Naive thymus-derived CD8-positive, alpha-beta T cell (primary cell): ENCODE measurements around the gene SYNE4. TPM values are rescaled to one million over a fixed set of nuclear protein-coding genes. Genes with fewer than 3 reads are reported as not detected.

Experiments used
- ATAC-seq, 2 donors: fragments of 150-1000 bp; cut with Tn5 transposase in 1 of 2; sonication (Bioruptor Pico), chemical (Tn5 transposase) in 1 of 2; 1 replicate in 1 of 2; 2 replicates in 1 of 2; pipeline ENCODE4 v1.10.0; 2021; ENCODE audit warnings: mild to moderate bottlenecking in 2 of 2, moderate library complexity in 2 of 2
- POLR2A ChIA-PET: fragments of 350-600 bp; sonication (Branson Sonifier 250); formaldehyde crosslinking; loops from one replicate; lab custom pipeline; 2021; ENCODE audit warnings: antibody characterized with exemption; lab: Charles Lee
- DNase-seq, 10 donors: peaks; one replicate each; pipeline versions ENCODE4 v3.0.0 to v3.0.0-alpha.2; 2020 to 2022
- H3K27ac Mint-ChIP-seq, 10 donors: one replicate each; pipeline ENCODE4 v1.8.0; 2020 to 2022; ENCODE audit warnings: mild to moderate bottlenecking in 10 of 10, mixed read lengths in 10 of 10, moderate library complexity in 4 of 10, inconsistent platforms in 1 of 10
- H3K27me3 Mint-ChIP-seq, 5 donors: one replicate each; pipeline ENCODE4 v1.8.0; 2021 to 2022; ENCODE audit warnings: mixed read lengths in 5 of 5
- H3K36me3 Mint-ChIP-seq, 3 donors: one replicate each; pipeline ENCODE4 v1.8.0; 2020 to 2022; ENCODE audit warnings: mixed read lengths in 3 of 3, mild to moderate bottlenecking in 2 of 3, inconsistent platforms in 1 of 3
- H3K4me1 Mint-ChIP-seq, 4 donors: one replicate each; pipeline ENCODE4 v1.8.0; 2021 to 2022; ENCODE audit warnings: mixed read lengths in 4 of 4
- H3K4me3 Mint-ChIP-seq, 10 donors: one replicate each; pipeline ENCODE4 v1.8.0; 2020 to 2022; ENCODE audit warnings: mild to moderate bottlenecking in 10 of 10, mixed read lengths in 10 of 10, moderate library complexity in 6 of 10, inconsistent platforms in 1 of 10
- H3K9me3 Mint-ChIP-seq, 9 donors: one replicate each; pipeline ENCODE4 v1.8.0; 2020 to 2022; ENCODE audit warnings: mixed read lengths in 9 of 9, mild to moderate bottlenecking in 3 of 9, inconsistent platforms in 1 of 9, moderate library complexity in 1 of 9
- polyA plus RNA-seq, 3 donors: library from polyadenylated mRNA; unstranded; fragments of 300-500 nt; fragmentation: Illumina TruSeq; gene quantifications; one replicate each; pipeline ENCODE4 v1.2.3, GENCODE V29; 2021
- total RNA-seq, 8 experiments: library from RNA in 2 of 8; stranded (reverse) in 2 of 8; gene quantifications; one replicate each; pipeline ENCODE4 v1.2.3 and lab custom pipeline; 2021 to 2026

SYNE4 gene
- total and polyA plus RNA-seq, 5 experiments from 2014 or later, result 0.19 to 4.7 (median 3.5) TPM; not detected in 2

DNA sequence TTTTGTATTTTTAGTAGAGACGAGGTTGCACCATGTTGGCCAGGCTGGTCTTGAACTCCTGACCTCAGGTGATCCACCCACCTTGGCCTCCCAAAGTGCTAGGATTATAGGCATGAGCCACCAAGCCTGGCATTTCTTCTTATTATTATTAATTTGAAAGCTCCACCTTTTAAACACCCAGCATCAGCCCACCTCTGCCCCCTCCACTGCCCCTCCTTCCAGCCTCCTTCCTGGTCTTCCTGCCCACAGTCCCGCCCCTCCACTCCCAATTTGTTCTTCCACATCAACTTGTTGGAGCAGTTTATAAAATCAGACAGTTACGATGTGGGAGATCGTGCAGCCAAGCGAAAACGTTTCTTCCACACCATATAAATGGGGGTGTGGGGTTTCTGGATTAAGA lies 31.9 kb upstream of the SYNE4 start:
- no peak overlapping the region for H3K27ac Mint-ChIP-seq
- ATAC-seq (no peak), DNase-seq (no peak)
- H3K36me3 Mint-ChIP-seq, result peaks cover 0 to 38% (median 2%) of the 10 kb centered on the region in 3 donors
- H3K4me1 Mint-ChIP-seq, result peaks cover 13 to 18% (median 14%) of the 10 kb centered on the region in 4 donors
- POLR2A ChIA-PET, result no interaction called here
- no peaks in the 10 kb centered on the region for H3K9me3 Mint-ChIP-seq
- no peaks in the 10 kb centered on the region for H3K27me3 Mint-ChIP-seq
- H3K4me3 Mint-ChIP-seq, result no peak overlapping the region

DNA sequence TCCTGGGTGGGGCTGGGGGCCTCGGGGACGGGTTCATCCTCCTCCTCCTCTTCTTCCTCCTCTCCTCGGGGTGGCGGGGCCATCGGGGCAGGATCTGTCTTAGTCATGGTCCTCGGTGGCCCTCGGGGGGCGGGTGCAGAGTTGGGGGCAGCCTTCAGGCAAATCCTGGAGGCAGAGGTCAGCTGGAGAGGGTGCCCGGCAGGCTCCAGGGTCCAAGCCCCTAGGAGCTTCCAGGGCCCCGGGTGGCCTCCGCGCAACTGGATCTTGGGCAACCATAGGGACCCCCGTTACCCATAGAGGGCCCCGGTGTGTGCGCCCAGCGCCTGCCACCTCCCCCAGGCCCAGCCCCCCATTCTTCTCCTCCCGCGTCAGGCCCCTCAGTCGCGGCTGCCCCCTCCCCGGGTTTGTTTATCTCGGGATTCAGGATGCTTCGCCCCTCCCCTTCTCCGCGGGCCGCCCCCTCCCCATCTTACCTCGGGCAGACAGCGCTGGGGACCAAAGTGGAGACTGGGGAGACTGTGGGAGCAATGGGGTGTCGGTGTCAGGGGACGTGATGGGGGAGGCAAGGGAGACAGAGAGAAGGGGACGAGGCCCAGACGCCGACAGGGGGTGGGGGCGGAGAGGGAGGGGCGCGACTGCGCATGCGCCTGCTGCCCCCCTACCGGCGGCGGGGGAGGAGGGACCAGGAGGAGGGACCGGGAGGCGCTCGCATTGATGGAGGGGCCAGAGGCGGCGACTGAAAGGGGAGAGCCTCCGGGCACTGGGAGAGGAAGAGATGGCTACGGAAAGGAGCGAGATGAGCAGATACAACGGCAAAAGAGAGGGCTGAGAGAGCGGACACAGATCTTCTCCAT lies 23.9 kb upstream of the SYNE4 start, which contains the start of gene CLIP3:
Gene CLIP3 (minus strand): TSS at position 623 of the 854 bp plus-strand sequence. CDS start 516 bp downstream, at position 107.
- POLR2A ChIA-PET, result no interaction called here
- Mint-ChIP-seq H3K27me3 (peaks cover 0 to 3% (median 0%) of the 10 kb centered on the region in 5 donors), H3K4me1 (peaks cover 22 to 42% (median 34%) of the 10 kb centered on the region in 4 donors), H3K36me3 (peaks cover 0 to 20% (median 7%) of the 10 kb centered on the region in 3 donors), H3K9me3 (no peaks in the 10 kb centered on the region), H3K4me3 (peak within 1 kb of the TSS; percentile 32 to 84 (median 65)), H3K27ac (peak within 1 kb of the TSS in 6 of 10 donors; percentile 32 to 78 (median 66))
- peak; percentile 33 to 64 for ATAC-seq
- peak in 8 of 10 donors; percentile 29 to 69 (median 44) for DNase-seq

DNA sequence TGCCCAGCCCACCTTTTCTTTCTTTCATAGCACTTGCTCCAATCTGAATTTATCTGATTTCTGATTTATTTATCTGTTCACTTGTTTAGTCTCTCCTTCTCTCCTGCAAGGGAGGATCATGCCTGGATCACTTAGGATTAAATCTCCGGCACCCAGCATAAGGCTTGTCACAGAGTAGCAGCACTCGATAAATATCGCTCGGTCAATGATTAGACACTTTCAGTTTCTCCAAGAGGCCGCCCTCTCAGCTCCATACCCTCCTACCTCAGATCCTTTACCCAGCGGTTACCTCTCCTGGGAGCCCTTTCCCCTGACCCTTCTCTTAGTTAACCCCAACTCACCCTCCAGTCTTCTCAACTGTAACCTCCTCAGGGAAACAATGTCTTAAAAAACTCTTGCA lies 22.7 kb upstream of the SYNE4 start:
- peaks cover 0 to 17% (median 11%) of the 10 kb centered on the region in 3 donors for H3K36me3 Mint-ChIP-seq
- no peaks in the 10 kb centered on the region for H3K9me3 Mint-ChIP-seq
- no peak for DNase-seq
- POLR2A ChIA-PET, result interaction anchor here (0.5 kb wide), 1 partner anchor 730 kb away, joined by 3 read pairs; no protein-coding TSS in a partner anchor
- peaks cover 0 to 3% (median 0%) of the 10 kb centered on the region in 5 donors for H3K27me3 Mint-ChIP-seq
- H3K4me3 Mint-ChIP-seq, result peak overlapping the region in 2 of 10 donors; percentile 4 to 22
- peak overlapping the region in 2 of 10 donors; percentile 47 to 52 for H3K27ac Mint-ChIP-seq
- H3K4me1 Mint-ChIP-seq, result peaks cover 17 to 34% (median 24%) of the 10 kb centered on the region in 4 donors
- ATAC-seq, result no peak

DNA sequence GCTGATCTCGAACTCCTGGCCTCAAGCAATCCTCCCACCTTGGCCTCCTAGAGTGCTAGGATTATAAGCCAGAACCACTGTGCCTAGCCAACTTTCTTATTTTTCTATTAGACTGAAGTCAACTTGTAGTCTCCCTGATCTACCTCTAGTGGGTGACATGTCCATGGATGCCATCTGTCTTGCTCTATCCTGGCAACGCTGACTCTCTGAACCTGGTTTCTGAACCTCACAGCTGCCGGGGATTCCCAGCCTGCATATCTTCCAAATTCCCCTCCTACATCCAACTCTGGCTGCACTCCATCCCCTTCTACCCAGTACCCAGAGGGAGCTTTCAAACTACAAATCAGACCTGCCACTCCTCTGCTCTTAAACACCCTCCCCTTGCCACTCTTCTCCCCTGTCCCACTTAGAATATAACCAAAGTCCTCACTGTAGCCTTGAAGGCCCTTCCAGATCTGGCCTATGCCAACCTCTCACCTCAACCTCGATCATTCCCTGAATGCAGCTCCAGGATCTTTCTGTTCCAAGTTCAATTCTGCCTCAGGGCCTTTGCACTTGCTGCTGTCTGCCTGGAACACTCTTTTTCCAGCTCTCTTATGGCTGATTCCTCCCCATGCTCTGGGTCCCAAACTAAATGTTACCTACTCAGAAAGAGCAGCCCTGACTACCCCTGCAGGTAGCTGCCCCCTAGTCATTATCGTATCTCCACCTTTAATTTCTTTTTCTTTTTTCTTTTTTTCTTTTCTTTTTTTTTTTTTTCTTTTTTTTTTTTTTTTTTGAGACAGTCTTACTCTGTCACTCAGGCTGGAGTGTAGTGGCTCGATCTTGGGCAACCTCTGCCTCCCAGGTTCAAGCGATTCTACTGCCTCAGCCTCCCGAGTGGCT lies 21.9 kb upstream of the SYNE4 start:
- POLR2A ChIA-PET, result interaction anchor here (0.5 to 0.6 kb wide), 2 partner anchors 20 to 729 kb away, joined by 3 read pairs; no protein-coding TSS in a partner anchor
- ATAC-seq, result no peak
- H3K36me3 Mint-ChIP-seq, result peaks cover 0 to 14% (median 12%) of the 10 kb centered on the region in 3 donors
- peaks cover 0 to 3% (median 0%) of the 10 kb centered on the region in 5 donors for H3K27me3 Mint-ChIP-seq
- H3K4me3 Mint-ChIP-seq, result peak overlapping the region in 1 of 10 donors; percentile 17
- no peaks in the 10 kb centered on the region for H3K9me3 Mint-ChIP-seq
- no peak for DNase-seq
- H3K4me1 Mint-ChIP-seq, result peaks cover 13 to 29% (median 19%) of the 10 kb centered on the region in 4 donors
- H3K27ac Mint-ChIP-seq, result peak overlapping the region in 2 of 10 donors; percentile 34 to 70

DNA sequence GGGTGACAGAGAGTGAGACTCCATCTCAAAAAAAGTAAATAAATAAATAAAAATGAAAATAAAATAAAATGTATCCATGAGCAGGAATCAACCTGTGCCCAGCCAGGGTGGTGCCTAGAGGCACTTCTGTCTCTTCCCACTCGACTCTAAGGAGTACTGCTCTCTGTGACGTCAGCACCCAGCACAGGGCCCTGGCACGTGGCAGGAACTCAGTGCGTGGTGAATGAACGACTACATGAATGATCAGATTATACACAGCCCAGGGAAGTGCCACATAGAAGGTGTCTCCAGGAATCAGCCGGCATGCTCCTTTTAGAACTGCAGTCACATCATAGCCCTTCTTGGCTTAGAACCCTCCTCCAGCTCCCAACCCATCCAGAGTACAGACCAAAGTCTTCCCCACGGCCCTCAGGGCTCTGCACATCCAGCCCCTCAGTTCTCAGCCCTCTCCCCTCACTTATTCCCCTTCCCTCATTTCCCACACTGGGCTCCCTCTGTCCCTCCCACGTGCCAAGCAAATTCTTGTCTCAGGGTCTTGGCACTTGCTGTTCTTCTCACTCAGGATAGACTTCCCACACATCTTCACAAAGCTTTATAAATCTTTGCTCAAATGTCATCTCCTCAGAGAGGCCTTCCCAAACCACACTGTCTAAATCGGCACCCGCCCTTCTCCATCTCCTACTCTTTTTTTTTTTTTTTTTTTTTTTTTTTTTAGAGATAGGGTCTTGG lies 19.9 kb upstream of the SYNE4 start:
- no peak for ATAC-seq
- POLR2A ChIA-PET, result no interaction called here
- Mint-ChIP-seq H3K36me3 (peaks cover 0 to 15% (median 15%) of the 10 kb centered on the region in 3 donors), H3K9me3 (no peaks in the 10 kb centered on the region), H3K4me1 (peaks cover 5 to 15% (median 10%) of the 10 kb centered on the region in 4 donors), H3K4me3 (no peak overlapping the region), H3K27ac (peak overlapping the region in 3 of 10 donors; percentile 62 to 82 (median 76)), H3K27me3 (peaks cover 0 to 3% (median 0%) of the 10 kb centered on the region in 5 donors)
- no peak for DNase-seq

DNA sequence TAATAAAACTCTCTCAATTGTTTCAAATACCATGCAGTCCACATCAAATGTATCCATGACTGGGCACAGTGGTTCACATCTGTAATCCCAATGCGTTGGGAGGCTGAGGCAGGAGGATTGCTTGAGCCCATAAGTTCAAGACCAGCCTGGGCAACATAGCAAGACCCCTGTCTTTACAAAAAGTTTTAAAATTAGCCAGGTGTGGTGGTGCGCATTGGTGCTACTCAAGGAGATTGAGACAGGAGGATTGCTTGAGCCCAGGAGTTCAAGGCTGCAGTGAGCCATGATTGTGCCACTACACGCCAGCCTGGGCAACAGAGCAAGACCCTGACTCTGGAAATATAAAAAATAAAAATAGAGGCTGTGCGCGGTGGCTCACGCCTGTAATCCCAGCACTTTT lies 19.1 kb upstream of the SYNE4 start:
- POLR2A ChIA-PET, result no interaction called here
- Mint-ChIP-seq H3K27me3 (peaks cover 0 to 3% (median 0%) of the 10 kb centered on the region in 5 donors), H3K36me3 (peaks cover 0 to 21% (median 20%) of the 10 kb centered on the region in 3 donors), H3K9me3 (no peaks in the 10 kb centered on the region), H3K4me1 (peaks cover 4 to 11% (median 5%) of the 10 kb centered on the region in 4 donors), H3K4me3 (no peak overlapping the region), H3K27ac (peak overlapping the region in 1 of 10 donors; percentile 27)
- ATAC-seq (no peak), DNase-seq (no peak)

DNA sequence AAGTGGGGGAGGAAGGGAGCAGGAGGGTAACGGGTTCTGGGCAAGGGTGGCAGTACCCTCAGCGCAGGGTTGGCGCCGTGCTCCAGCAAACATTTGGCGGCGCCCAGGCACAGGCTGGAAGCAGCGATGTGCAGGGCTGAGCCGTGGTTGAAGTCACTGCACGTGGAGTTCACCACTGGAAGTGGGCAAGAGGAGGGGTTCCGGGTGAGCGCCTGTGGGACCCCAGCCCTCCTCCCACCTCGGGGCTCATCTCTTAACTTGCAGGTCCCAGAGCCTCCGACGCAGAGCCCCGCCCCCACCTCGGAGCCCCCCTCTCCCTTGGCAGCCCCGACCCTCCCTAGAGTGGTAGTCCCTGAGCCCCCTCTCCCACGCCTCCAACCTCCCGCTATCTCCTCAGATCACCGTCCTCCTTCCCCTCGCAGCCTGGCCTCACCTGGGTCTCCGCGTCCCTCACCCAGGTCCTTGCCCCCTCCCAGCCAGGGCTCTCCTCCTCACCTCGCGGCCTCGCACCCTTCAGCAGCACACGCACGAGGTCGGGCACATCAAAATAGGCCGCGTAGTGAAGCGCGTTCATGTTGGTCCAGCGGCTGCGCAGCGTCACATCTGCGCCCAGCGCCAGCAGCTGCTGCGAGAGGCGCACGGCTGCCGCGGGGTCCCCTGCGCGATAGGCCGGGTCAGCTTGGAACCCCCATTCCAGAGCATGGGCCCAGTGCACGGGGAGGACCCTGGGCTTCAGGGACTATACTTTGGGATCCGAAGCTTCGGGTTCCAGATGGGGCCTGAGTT lies 17.7 kb upstream of the SYNE4 start:
- H3K4me3 Mint-ChIP-seq, result no peak overlapping the region
- ATAC-seq, result no peak
- no peak overlapping the region for H3K27ac Mint-ChIP-seq
- H3K9me3 Mint-ChIP-seq, result no peaks in the 10 kb centered on the region
- H3K36me3 Mint-ChIP-seq, result peaks cover 0 to 31% (median 20%) of the 10 kb centered on the region in 3 donors
- no peak for DNase-seq
- H3K4me1 Mint-ChIP-seq, result peaks cover 0 to 5% (median 0%) of the 10 kb centered on the region in 4 donors
- POLR2A ChIA-PET, result no interaction called here
- H3K27me3 Mint-ChIP-seq, result no peaks in the 10 kb centered on the region

DNA sequence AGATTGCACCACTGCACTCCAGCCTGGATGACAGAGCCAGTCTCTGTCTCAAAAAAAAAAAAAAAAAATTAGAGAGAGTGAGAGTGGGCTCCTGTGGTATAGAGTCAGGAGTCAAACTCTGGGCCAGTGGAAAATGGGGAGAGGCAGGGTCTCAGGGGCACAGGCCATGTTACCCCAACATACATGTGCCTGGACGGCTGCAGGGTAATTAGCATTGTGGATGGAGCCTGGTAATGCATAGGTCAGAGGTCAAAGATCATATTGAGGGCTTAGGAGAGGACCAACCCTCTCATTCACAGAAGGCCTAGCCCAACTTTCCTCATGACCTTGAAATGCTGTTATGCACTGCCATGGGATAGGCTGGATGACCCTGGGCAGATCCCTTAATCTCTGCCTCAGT lies 16.9 kb upstream of the SYNE4 start:
- no peaks in the 10 kb centered on the region for H3K9me3 Mint-ChIP-seq
- ATAC-seq, result no peak
- POLR2A ChIA-PET, result no interaction called here
- DNase-seq, result no peak
- H3K27me3 Mint-ChIP-seq, result no peaks in the 10 kb centered on the region
- peaks cover 0 to 3% (median 0%) of the 10 kb centered on the region in 4 donors for H3K4me1 Mint-ChIP-seq
- peaks cover 0 to 32% (median 18%) of the 10 kb centered on the region in 3 donors for H3K36me3 Mint-ChIP-seq
- H3K27ac Mint-ChIP-seq, result no peak overlapping the region
- no peak overlapping the region for H3K4me3 Mint-ChIP-seq

DNA sequence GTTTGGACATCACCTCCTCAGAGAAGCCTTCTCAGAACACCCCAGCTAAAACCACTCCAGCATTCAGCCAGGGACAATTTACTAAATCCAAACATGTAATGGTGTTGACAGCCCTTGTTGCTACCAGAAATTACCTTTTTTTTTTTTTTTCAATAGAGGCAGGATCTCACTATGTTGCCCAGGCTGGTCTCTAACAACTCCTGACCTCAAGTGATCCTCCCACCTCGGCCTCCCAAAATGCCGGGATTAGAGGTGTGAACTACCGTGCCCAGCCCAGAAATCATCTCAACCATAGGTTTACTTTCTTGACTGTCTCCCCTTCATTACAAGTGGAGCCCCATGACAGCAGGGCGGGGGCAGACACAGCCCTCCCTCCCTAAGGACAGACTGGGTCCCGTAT lies 14.8 kb upstream of the SYNE4 start:
- H3K9me3 Mint-ChIP-seq, result no peaks in the 10 kb centered on the region
- H3K4me1 Mint-ChIP-seq, result no peaks in the 10 kb centered on the region
- H3K27ac Mint-ChIP-seq, result peak overlapping the region in 1 of 10 donors; percentile 72
- ATAC-seq, result no peak
- no peak for DNase-seq
- H3K4me3 Mint-ChIP-seq, result no peak overlapping the region
- H3K36me3 Mint-ChIP-seq, result peaks cover 0 to 26% (median 14%) of the 10 kb centered on the region in 3 donors
- no peaks in the 10 kb centered on the region for H3K27me3 Mint-ChIP-seq
- POLR2A ChIA-PET, result no interaction called here

DNA sequence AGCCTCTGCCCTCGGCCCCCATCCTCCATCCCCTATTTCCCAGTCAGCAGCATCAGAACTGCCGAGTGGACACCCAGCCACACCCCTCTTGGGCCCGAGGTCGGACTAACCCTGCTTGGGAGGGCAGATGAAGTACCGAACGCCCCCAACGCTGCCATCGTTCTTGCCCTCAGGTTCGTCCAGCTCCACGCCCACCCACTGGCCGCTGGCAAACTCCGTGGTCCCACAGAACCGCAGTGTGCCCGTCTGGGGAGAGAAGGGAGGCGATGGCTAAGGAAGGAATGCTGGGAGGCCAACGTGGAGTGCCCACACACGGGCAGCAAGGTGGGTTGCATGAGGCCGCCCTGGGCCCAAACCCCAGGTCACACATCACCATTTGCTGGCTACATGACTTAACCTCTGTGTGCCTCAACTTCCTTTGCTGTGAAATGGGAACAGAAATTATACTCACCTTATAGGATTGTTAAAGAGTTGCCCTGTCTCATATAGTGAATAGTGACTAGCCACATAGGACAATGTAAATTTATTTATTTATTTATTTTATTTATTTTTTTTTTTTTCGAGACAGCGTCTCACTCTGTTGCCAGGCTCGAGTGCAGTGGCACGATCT lies 10.6 kb upstream of the SYNE4 start:
- no peak overlapping the region for H3K27ac Mint-ChIP-seq
- POLR2A ChIA-PET, result interaction anchor here (0.7 kb wide), 1 partner anchor 13 kb away, joined by 6 read pairs; no protein-coding TSS in a partner anchor
- ATAC-seq, result no peak

More for the DNA sequence above, 10.6 kb upstream of the SYNE4 start:
- no peaks in the 10 kb centered on the region for H3K27me3 Mint-ChIP-seq
- peaks cover 0 to 26% (median 10%) of the 10 kb centered on the region in 3 donors for H3K36me3 Mint-ChIP-seq
- DNase-seq, result no peak
- H3K4me1 Mint-ChIP-seq, result peaks cover 4 to 21% (median 15%) of the 10 kb centered on the region in 4 donors
- H3K9me3 Mint-ChIP-seq, result no peaks in the 10 kb centered on the region
- no peak overlapping the region for H3K4me3 Mint-ChIP-seq
